Measurements from ENCODE around the gene ARRDC1.

The ARRDC1 gene

GRCh38 chr9:137606734-137607138 lies 1.2 kb downstream of the ARRDC1 start:
- H3K27me3 ChIP-seq (replicated peaks) = no peaks in the 10 kb centered on the region
- no peak for TF ChIP-seq CTCF (IDR thresholded peaks at IDR 0.05; ENCODE audit: low read depth, low read length, missing control alignments)
- in situ Hi-C loops (cut with HindIII; ENCODE audit: low pct_ligation_motif_present, low sequenced_read_pairs) = no loop called here
- no peak for DNase-seq
- no peaks in the 10 kb centered on the region for H3K36me3 ChIP-seq (replicated peaks)
- H3K4me3 ChIP-seq (ENCODE audit: low read depth, low read length) = no peak overlapping the region
- no peak overlapping the region for H3K27ac ChIP-seq

- Histone ChIP-seq H3K36me3 (replicated peaks) (no peaks in the 10 kb centered on the region), H3K27ac (no peak overlapping the region), H3K27me3 (replicated peaks) (no peaks in the 10 kb centered on the region), H3K4me3 (ENCODE audit: low read depth, low read length) (no peak overlapping the region)
- DNase-seq = no peak
- TF ChIP-seq CTCF (IDR thresholded peaks at IDR 0.05; ENCODE audit: low read depth, low read length, missing control alignments) = no peak
- in situ Hi-C loops (cut with HindIII; ENCODE audit: low pct_ligation_motif_present, low sequenced_read_pairs) = no loop called here
Observed at GRCh38 chr9:137607141-137607857, 1.8 kb downstream of the ARRDC1 start.

- no peak for DNase-seq
- Histone ChIP-seq H3K27ac (no peak overlapping the region), H3K4me3 (ENCODE audit: low read depth, low read length) (no peak overlapping the region), H3K27me3 (replicated peaks) (no peaks in the 10 kb centered on the region), H3K36me3 (replicated peaks) (peaks cover 2% of the 10 kb centered on the region)
- no peak for TF ChIP-seq CTCF (IDR thresholded peaks at IDR 0.05; ENCODE audit: low read depth, low read length, missing control alignments)
- in situ Hi-C loops (cut with HindIII; ENCODE audit: low pct_ligation_motif_present, low sequenced_read_pairs) = no loop called here
Observed at GRCh38 chr9:137610944-137611343, 5.5 kb downstream of the ARRDC1 start.

- peak overlapping the region; percentile 7 for H3K27ac ChIP-seq
- H3K4me3 ChIP-seq (ENCODE audit: low read depth, low read length) = no peak overlapping the region
- in situ Hi-C loops (cut with HindIII; ENCODE audit: low pct_ligation_motif_present, low sequenced_read_pairs) = no loop called here
- no peaks in the 10 kb centered on the region for H3K27me3 ChIP-seq (replicated peaks)
- TF ChIP-seq CTCF (IDR thresholded peaks at IDR 0.05; ENCODE audit: low read depth, low read length, missing control alignments) = no peak
- DNase-seq = peak; percentile 63
- H3K36me3 ChIP-seq (replicated peaks) = peaks cover 2% of the 10 kb centered on the region
Observed at GRCh38 chr9:137611623-137612609, 6.4 kb downstream of the ARRDC1 start.

- Histone ChIP-seq H3K36me3 (replicated peaks) (peaks cover 2% of the 10 kb centered on the region), H3K4me3 (ENCODE audit: low read depth, low read length) (no peak overlapping the region)
- no peak for DNase-seq
Observed at GRCh38 chr9:137612741-137613142, 7.3 kb downstream of the ARRDC1 start.

More at GRCh38 chr9:137612741-137613142, 7.3 kb downstream of the ARRDC1 start:
- no peak for TF ChIP-seq CTCF (IDR thresholded peaks at IDR 0.05; ENCODE audit: low read depth, low read length, missing control alignments)
- in situ Hi-C loops (cut with HindIII; ENCODE audit: low pct_ligation_motif_present, low sequenced_read_pairs) = no loop called here
- Histone ChIP-seq H3K27ac (peak overlapping the region; percentile 7), H3K27me3 (replicated peaks) (no peaks in the 10 kb centered on the region)
